ENCODE measurements around the gene WNT9A. TPM values are rescaled to one million over a fixed set of nuclear protein-coding genes. Genes with fewer than 3 reads are reported as not detected.
A peak's percentile ranks its signal among the peaks of the same experiment; 100 is the strongest.

The WNT9A gene
- total and polyA plus RNA-seq, 4 experiments from 2014 or later: 0.08 to 0.15 (median 0.08) TPM; not detected in 1

DNA sequence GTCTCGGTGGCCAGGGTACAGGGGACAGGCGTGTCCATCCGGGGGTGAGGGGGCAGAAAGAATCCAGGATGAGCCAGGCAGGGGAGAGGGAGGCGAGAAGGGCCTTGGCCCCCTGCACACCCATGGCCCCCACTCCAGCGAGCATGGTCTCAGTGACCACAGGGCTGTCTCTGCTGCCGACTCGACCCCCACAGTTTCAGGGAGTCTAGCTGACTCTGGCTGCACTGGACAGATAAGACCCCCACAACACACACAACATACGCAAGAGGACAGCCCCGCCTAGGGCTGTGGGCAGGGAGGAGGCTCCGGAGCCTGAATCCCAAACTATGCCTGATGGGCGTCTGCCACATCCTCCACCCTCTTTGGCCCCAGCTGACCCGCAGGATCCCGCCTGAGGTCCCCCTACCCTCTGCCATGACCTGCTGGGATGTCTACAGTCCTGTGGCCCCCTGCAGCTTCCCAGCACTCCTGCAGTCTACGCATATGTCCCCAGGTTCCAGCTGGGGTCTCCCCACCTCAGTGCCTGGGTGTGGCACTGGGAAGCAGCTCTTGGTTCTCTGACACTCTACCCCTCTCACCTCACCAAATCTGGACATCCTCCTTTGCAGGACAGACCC lies 22.0 kb downstream of the WNT9A start:
- Mint-ChIP-seq H3K27ac (peak overlapping the region in 1 of 7 donors; percentile 12), H3K4me1 (no peaks in the 10 kb centered on the region), H3K27me3 (no peaks in the 10 kb centered on the region), H3K9me3 (no peaks in the 10 kb centered on the region), H3K36me3 (no peaks in the 10 kb centered on the region), H3K4me3 (no peak overlapping the region)
- H3K4me3 ChIP-seq (ENCODE audit: low read length in 2 of 2): no peak overlapping the region
- POLR2A ChIA-PET (ENCODE audit: partially characterized antibody): no interaction called here
- H3K27ac ChIP-seq (ENCODE audit: low read depth, low read length): no peak overlapping the region
- peak in 1 of 5 donors; percentile 13 for DNase-seq
- no peaks in the 10 kb centered on the region for H3K4me1 ChIP-seq (ENCODE audit: insufficient read depth, low read length)
- H3K27me3 ChIP-seq (ENCODE audit: insufficient read depth, low read length): no peaks in the 10 kb centered on the region
- intact Hi-C loops (cut with micrococcal nuclease): no loop called here
- no peaks in the 10 kb centered on the region for H3K9me3 ChIP-seq (ENCODE audit: control insufficient read depth in 1 of 2, low read length in 2 of 2)
- H3K36me3 ChIP-seq (ENCODE audit: insufficient read depth, low read length): no peaks in the 10 kb centered on the region
- CTCF ChIA-PET (ENCODE audit: partially characterized antibody): interaction anchor here (1.3 kb wide), 1 partner anchor 76 kb away, joined by 3 read pairs; no protein-coding TSS in a partner anchor

DNA sequence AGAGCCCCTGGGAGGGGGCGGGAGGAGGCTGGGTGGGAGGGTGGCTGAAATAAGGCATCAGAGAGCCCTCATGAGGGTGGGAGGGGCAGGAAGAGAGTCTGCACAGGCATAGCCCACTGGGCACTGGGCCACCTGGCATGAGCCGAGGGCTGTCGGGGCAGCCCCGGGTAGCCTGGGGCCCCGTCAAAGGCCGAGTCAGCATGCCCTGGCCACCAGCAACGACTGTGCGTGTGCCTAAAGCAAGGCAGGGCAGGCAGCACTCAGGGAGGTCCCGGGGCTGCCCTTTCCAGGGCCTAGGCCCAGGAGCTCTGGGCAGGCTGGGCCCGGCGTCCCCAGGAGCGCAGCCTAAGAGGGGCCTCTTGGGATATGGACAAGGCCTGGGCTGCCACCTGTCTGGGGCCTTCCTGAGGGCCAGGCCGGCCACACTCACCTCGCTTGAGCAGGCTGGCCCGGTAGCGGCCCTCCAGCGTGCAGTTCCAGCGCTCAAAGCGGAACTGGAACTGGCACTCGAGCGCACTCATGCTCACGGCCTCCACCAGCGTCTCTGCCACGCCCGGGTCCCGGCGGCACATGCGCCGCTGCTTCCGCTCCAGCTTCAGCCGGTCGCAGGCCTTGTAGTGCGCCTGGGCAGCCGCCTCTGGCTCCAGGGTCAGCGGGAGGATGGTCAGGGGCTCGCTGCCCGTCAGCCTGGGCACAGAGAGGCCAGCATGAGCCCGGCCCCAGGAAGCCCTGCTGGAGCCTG lies 22.7 kb downstream of the WNT9A start:
- Histone ChIP-seq H3K36me3 (ENCODE audit: insufficient read depth, low read length) (no peaks in the 10 kb centered on the region), H3K9me3 (ENCODE audit: control insufficient read depth in 1 of 2, low read length in 2 of 2) (no peaks in the 10 kb centered on the region), H3K4me3 (ENCODE audit: low read length in 2 of 2) (no peak overlapping the region), H3K27me3 (ENCODE audit: insufficient read depth, low read length) (no peaks in the 10 kb centered on the region), H3K27ac (ENCODE audit: low read depth, low read length) (no peak overlapping the region), H3K4me1 (ENCODE audit: insufficient read depth, low read length) (no peaks in the 10 kb centered on the region)
- ChIA-PET POLR2A (ENCODE audit: partially characterized antibody) (no interaction called here), CTCF (ENCODE audit: partially characterized antibody) (interaction anchor here (1.3 kb wide), 1 partner anchor 76 kb away, joined by 3 read pairs; no protein-coding TSS in a partner anchor)
- Mint-ChIP-seq H3K36me3 (no peaks in the 10 kb centered on the region), H3K4me1 (no peaks in the 10 kb centered on the region), H3K4me3 (no peak overlapping the region), H3K9me3 (no peaks in the 10 kb centered on the region), H3K27me3 (no peaks in the 10 kb centered on the region), H3K27ac (no peak overlapping the region)
- intact Hi-C loops (cut with micrococcal nuclease): no loop called here
- peak in 1 of 5 donors; percentile 14 for DNase-seq

GRCh38 chr1:227924168-227924832 lies 23.4 kb downstream of the WNT9A start:
- Mint-ChIP-seq H3K4me3 (peak overlapping the region in 1 of 8 donors; percentile 41), H3K36me3 (no peaks in the 10 kb centered on the region), H3K4me1 (peaks cover 0 to 2% (median 0%) of the 10 kb centered on the region in 4 donors), H3K27me3 (peaks cover 0 to 3% of the 10 kb centered on the region in 2 donors), H3K27ac (no peak overlapping the region), H3K9me3 (no peaks in the 10 kb centered on the region)
- peak in 1 of 5 donors; percentile 9 for DNase-seq
- Histone ChIP-seq H3K27me3 (ENCODE audit: insufficient read depth, low read length) (no peaks in the 10 kb centered on the region), H3K4me1 (ENCODE audit: insufficient read depth, low read length) (no peaks in the 10 kb centered on the region), H3K9me3 (ENCODE audit: control insufficient read depth in 1 of 2, low read length in 2 of 2) (no peaks in the 10 kb centered on the region), H3K27ac (ENCODE audit: low read depth, low read length) (no peak overlapping the region), H3K4me3 (ENCODE audit: low read length in 2 of 2) (no peak overlapping the region), H3K36me3 (ENCODE audit: insufficient read depth, low read length) (no peaks in the 10 kb centered on the region)
- ChIA-PET CTCF (ENCODE audit: partially characterized antibody) (no interaction called here), POLR2A (ENCODE audit: partially characterized antibody) (no interaction called here)
- intact Hi-C loops (cut with micrococcal nuclease): no loop called here

DNA sequence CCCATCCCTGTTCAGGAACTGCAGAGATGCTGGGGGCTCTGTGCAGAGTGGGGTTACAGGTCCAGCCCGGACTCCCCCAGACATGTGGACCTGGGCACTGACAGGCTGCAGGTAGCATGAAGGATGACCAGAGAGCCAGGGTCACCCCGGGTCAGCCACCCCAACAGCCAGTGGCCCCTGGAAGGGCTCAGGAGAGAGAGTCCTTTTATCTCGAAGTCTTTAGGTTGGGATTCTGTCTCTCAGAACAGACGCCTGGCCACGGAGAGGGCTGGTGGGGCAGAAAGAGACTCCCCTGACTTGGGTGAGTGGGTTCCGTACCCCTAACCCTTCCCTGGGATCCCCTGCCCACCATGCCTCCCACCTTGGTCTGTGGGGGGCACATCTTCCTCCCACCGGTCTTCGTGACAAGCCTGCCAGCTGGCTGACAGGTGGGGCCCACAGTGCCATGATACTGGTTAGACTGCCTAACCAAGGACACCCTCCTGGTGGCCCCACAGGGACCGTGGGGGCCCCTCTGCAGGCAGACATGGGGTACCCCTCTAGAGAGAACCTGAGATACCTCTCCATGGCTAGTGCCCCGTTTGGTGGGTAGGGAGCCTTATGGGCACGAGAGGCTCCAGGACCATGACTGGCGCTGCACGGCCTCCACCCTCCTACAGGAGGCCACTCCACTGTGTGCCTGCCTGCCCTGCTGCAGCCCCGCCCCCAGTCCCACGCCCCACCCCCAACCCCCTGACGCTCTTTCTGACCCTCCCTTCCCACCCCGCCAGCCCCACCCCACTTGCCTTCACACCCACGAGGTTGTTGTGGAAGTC lies 24.2 kb downstream of the WNT9A start:
- Mint-ChIP-seq H3K27ac (no peak overlapping the region), H3K27me3 (peaks cover 0 to 3% of the 10 kb centered on the region in 2 donors), H3K4me3 (peak overlapping the region in 1 of 8 donors; percentile 41), H3K36me3 (no peaks in the 10 kb centered on the region), H3K9me3 (no peaks in the 10 kb centered on the region), H3K4me1 (peaks cover 0 to 2% (median 0%) of the 10 kb centered on the region in 4 donors)
- Histone ChIP-seq H3K4me3 (ENCODE audit: low read length in 2 of 2) (no peak overlapping the region), H3K9me3 (ENCODE audit: control insufficient read depth in 1 of 2, low read length in 2 of 2) (no peaks in the 10 kb centered on the region), H3K4me1 (ENCODE audit: insufficient read depth, low read length) (no peaks in the 10 kb centered on the region), H3K36me3 (ENCODE audit: insufficient read depth, low read length) (no peaks in the 10 kb centered on the region), H3K27me3 (ENCODE audit: insufficient read depth, low read length) (no peaks in the 10 kb centered on the region), H3K27ac (ENCODE audit: low read depth, low read length) (no peak overlapping the region)
- DNase-seq: peak in 1 of 5 donors; percentile 24
- intact Hi-C loops (cut with micrococcal nuclease): no loop called here
- CTCF ChIA-PET (ENCODE audit: partially characterized antibody): no interaction called here
- POLR2A ChIA-PET (ENCODE audit: partially characterized antibody): no interaction called here

GRCh38 chr1:227922501-227923352 lies 25.0 kb downstream of the WNT9A start:
- no peaks in the 10 kb centered on the region for H3K27me3 ChIP-seq (ENCODE audit: insufficient read depth, low read length)
- H3K4me3 Mint-ChIP-seq: no peak overlapping the region
- ChIA-PET POLR2A (ENCODE audit: partially characterized antibody) (no interaction called here), CTCF (ENCODE audit: partially characterized antibody) (no interaction called here)
- H3K27me3 Mint-ChIP-seq: peaks cover 0 to 3% of the 10 kb centered on the region in 2 donors
- no peaks in the 10 kb centered on the region for H3K9me3 Mint-ChIP-seq
- no peak overlapping the region for H3K27ac ChIP-seq (ENCODE audit: low read depth, low read length)
- H3K4me1 ChIP-seq (ENCODE audit: insufficient read depth, low read length): no peaks in the 10 kb centered on the region
- intact Hi-C loops (cut with micrococcal nuclease): no loop called here
- peaks cover 0 to 2% (median 0%) of the 10 kb centered on the region in 4 donors for H3K4me1 Mint-ChIP-seq
- no peak overlapping the region for H3K27ac Mint-ChIP-seq
- peak in 1 of 5 donors; percentile 30 for DNase-seq
- H3K9me3 ChIP-seq (ENCODE audit: control insufficient read depth in 1 of 2, low read length in 2 of 2): no peaks in the 10 kb centered on the region
- H3K36me3 ChIP-seq (ENCODE audit: insufficient read depth, low read length): no peaks in the 10 kb centered on the region
- H3K36me3 Mint-ChIP-seq: no peaks in the 10 kb centered on the region
- H3K4me3 ChIP-seq (ENCODE audit: low read length in 2 of 2): no peak overlapping the region

DNA sequence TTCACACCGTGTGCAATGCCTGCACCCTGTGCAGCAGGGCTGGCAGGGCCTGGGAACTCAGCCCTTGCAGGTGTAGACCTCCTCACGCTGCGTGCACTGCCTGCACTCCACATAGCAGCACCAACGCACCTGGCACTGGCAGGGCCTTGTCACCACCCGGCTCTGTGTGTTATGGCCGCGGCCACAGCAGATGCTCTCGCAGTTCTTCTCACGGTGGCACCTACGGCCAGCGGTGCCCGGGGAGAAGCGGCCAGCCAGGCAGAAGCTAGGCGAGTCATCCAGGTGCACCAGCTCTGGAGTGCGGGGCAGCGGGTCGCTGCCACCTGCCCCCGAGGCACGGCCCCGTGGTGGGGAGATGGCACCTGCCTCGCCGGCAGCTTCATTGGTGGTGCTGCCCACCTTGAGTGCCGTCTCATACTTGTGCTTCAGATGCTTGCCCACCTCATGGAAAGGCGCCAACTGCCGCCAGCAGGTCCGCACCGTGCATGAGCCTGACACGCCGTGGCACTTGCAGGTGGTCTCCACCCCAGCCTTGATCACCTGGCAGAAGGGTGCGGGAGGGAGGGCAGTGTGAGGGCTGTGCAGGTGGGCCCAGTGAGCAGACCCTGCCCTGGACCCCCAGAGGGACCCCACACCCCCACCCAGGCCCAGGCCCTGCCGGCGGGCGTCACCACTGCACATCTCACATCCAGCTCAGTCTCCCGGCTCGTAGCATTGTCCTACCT lies 26.1 kb downstream of the WNT9A start:
- no peak overlapping the region for H3K27ac ChIP-seq (ENCODE audit: low read depth, low read length)
- Mint-ChIP-seq H3K4me1 (peaks cover 0 to 4% (median 0%) of the 10 kb centered on the region in 4 donors), H3K4me3 (no peak overlapping the region), H3K36me3 (no peaks in the 10 kb centered on the region), H3K9me3 (peaks cover 0 to 1% (median 0%) of the 10 kb centered on the region in 8 donors), H3K27me3 (peaks cover 0 to 3% of the 10 kb centered on the region in 2 donors), H3K27ac (no peak overlapping the region)
- H3K4me1 ChIP-seq (ENCODE audit: insufficient read depth, low read length): no peaks in the 10 kb centered on the region
- ChIA-PET POLR2A (ENCODE audit: partially characterized antibody) (no interaction called here), CTCF (ENCODE audit: partially characterized antibody) (no interaction called here)
- intact Hi-C loops (cut with micrococcal nuclease): no loop called here
- DNase-seq: peak in 1 of 5 donors; percentile 3
- no peaks in the 10 kb centered on the region for H3K36me3 ChIP-seq (ENCODE audit: insufficient read depth, low read length)
- H3K9me3 ChIP-seq (ENCODE audit: control insufficient read depth in 1 of 2, low read length in 2 of 2): no peaks in the 10 kb centered on the region
- no peaks in the 10 kb centered on the region for H3K27me3 ChIP-seq (ENCODE audit: insufficient read depth, low read length)
- no peak overlapping the region for H3K4me3 ChIP-seq (ENCODE audit: low read length in 2 of 2)
